Osteocyte (in vitro differentiated cells): ENCODE measurements around the gene ERICH6B. TPM values are rescaled to one million over a fixed set of nuclear protein-coding genes. Genes with fewer than 3 reads are reported as not detected.

ENCODE experiments used
- DNase-seq: peaks from one replicate; pipeline ENCODE4 v3.0.0; 2021; ENCODE audit warnings: mixed read lengths; ENCODE audit not compliant: unreplicated experiment; ENCODE audit errors: extremely low spot score
- H3K27ac Mint-ChIP-seq: one replicate; pipeline ENCODE4 v1.8.0; 2021; ENCODE audit warnings: mild to moderate bottlenecking, mixed read lengths; ENCODE audit not compliant: unreplicated experiment
- H3K27me3 Mint-ChIP-seq: one replicate; pipeline ENCODE4 v1.8.0; 2021; ENCODE audit warnings: mixed read lengths; ENCODE audit not compliant: unreplicated experiment
- H3K36me3 Mint-ChIP-seq: one replicate; pipeline ENCODE4 v1.8.0; 2021; ENCODE audit warnings: mixed read lengths; ENCODE audit not compliant: unreplicated experiment
- H3K4me1 Mint-ChIP-seq: one replicate; pipeline ENCODE4 v1.8.0; 2021; ENCODE audit warnings: mixed read lengths; ENCODE audit not compliant: unreplicated experiment
- H3K4me3 Mint-ChIP-seq: one replicate; pipeline ENCODE4 v1.8.0; 2021; ENCODE audit warnings: mild to moderate bottlenecking, moderate library complexity, mixed read lengths; ENCODE audit not compliant: unreplicated experiment
- H3K9me3 Mint-ChIP-seq: one replicate; pipeline ENCODE4 v1.8.0; 2021; ENCODE audit warnings: mixed read lengths; ENCODE audit not compliant: unreplicated experiment
- CTCF ChIP-seq: fragments of 200-600 bp; sonication (generic); IDR thresholded peaks from 2 replicates; pipeline ENCODE4 v1.5.0; 2021; ENCODE audit warnings: antibody characterized with exemption, mild to moderate bottlenecking, moderate library complexity
- total RNA-seq: library from RNA; stranded (reverse); gene quantifications from 2 replicates; pipeline ENCODE4 v1.2.1, GENCODE V29; 2021

The ERICH6B gene
- total RNA-seq, 1 donor from 2014 or later, result not detected

- no peak overlapping the region for H3K27ac Mint-ChIP-seq
- no peak for DNase-seq
- peaks cover 29% of the 10 kb centered on the region for H3K4me1 Mint-ChIP-seq
- no peaks in the 10 kb centered on the region for H3K27me3 Mint-ChIP-seq
- no peak overlapping the region for H3K4me3 Mint-ChIP-seq
- no peak for TF ChIP-seq CTCF
- peaks cover 43% of the 10 kb centered on the region for H3K36me3 Mint-ChIP-seq
- H3K9me3 Mint-ChIP-seq, result no peaks in the 10 kb centered on the region
Observed at GRCh38 chr13:45518525-45519245, 96.9 kb downstream of the ERICH6B start.

- no peak for DNase-seq
- Mint-ChIP-seq H3K27ac (no peak overlapping the region), H3K9me3 (no peaks in the 10 kb centered on the region), H3K4me3 (no peak overlapping the region), H3K4me1 (peaks cover 15% of the 10 kb centered on the region), H3K27me3 (no peaks in the 10 kb centered on the region), H3K36me3 (peaks cover 48% of the 10 kb centered on the region)
- no peak for TF ChIP-seq CTCF
Observed at GRCh38 chr13:45516757-45517156, 98.8 kb downstream of the ERICH6B start.

GRCh38 chr13:45512098-45512496, 103.4 kb downstream of the ERICH6B start:
- no peak for TF ChIP-seq CTCF
- peaks cover 2% of the 10 kb centered on the region for H3K4me1 Mint-ChIP-seq
- peaks cover 29% of the 10 kb centered on the region for H3K36me3 Mint-ChIP-seq
- no peaks in the 10 kb centered on the region for H3K9me3 Mint-ChIP-seq
- no peak overlapping the region for H3K27ac Mint-ChIP-seq
- no peak overlapping the region for H3K4me3 Mint-ChIP-seq
- no peaks in the 10 kb centered on the region for H3K27me3 Mint-ChIP-seq
- DNase-seq, result no peak

GRCh38 chr13:45511310-45512097, 104.0 kb downstream of the ERICH6B start:
- DNase-seq, result no peak
- H3K27ac Mint-ChIP-seq, result peak overlapping the region; percentile 24

More at GRCh38 chr13:45511310-45512097, 104.0 kb downstream of the ERICH6B start:
- Mint-ChIP-seq H3K4me1 (peaks cover 4% of the 10 kb centered on the region), H3K36me3 (peaks cover 32% of the 10 kb centered on the region), H3K27me3 (no peaks in the 10 kb centered on the region), H3K4me3 (no peak overlapping the region), H3K9me3 (no peaks in the 10 kb centered on the region)
- peak; percentile 86 for TF ChIP-seq CTCF
